H1 (cell line): ENCODE results near the gene CENPA. TPM values are rescaled to one million over a fixed set of nuclear protein-coding genes. Genes with fewer than 3 reads are reported as not detected.

ENCODE experiments used
- CTCF ChIA-PET: fragments of 300-600 bp; sonication (Branson Sonifier 250); formaldehyde crosslinking; loops from one replicate; lab custom pipeline; 2021; ENCODE audit not compliant: partially characterized antibody; lab: Charles Lee
- POLR2A ChIA-PET: fragments of 300-600 bp; sonication (Branson Sonifier 250); formaldehyde crosslinking; loops from one replicate; lab custom pipeline; 2021; ENCODE audit warnings: inconsistent platforms; ENCODE audit not compliant: partially characterized antibody; lab: Charles Lee
- DNase-seq, 2 experiments: peaks; one replicate each; pipeline versions ENCODE4 v3.0.0 to v3.0.0-alpha.2; 2010 to 2022; ENCODE audit warnings: low spot score in 2 of 2, low read depth in 1 of 2, mixed read lengths in 1 of 2
- FAIRE-seq: peaks from 2 replicates; lab custom pipeline; 2011; peaks lifted over from hg19 to GRCh38; lab: Jason Lieb, UNC
- H2AFZ ChIP-seq: 2 replicates; pipeline ENCODE4 v1.8.1; 2012; ENCODE audit warnings: low read length, inconsistent platforms
- H2AK5ac ChIP-seq: 2 replicates; pipeline ENCODE4 v1.6.1; 2013; ENCODE audit warnings: low read depth, low read length
- H2BK120ac ChIP-seq: replicated peaks from 2 replicates; pipeline ENCODE3; 2013; ENCODE audit warnings: low read depth, low read length, inconsistent platforms
- H2BK12ac ChIP-seq: 2 replicates; pipeline ENCODE4 v1.6.1; 2013; ENCODE audit warnings: low read depth, low read length
- H2BK15ac ChIP-seq: 2 replicates; pipeline ENCODE4 v1.6.1; 2013; ENCODE audit warnings: low read length
- H2BK20ac ChIP-seq: 2 replicates; pipeline ENCODE4 v1.6.1; 2013; ENCODE audit warnings: low read length
- H2BK5ac ChIP-seq: 2 replicates; pipeline ENCODE4 v1.6.1; 2013; ENCODE audit warnings: low read depth, low read length
- H3K14ac ChIP-seq: 2 replicates; pipeline ENCODE4 v1.6.1; 2013; ENCODE audit warnings: inconsistent platforms; ENCODE audit not compliant: insufficient read length
- H3K18ac ChIP-seq: 2 replicates; pipeline ENCODE4 v1.6.1; 2013; ENCODE audit warnings: low read length; ENCODE audit errors: extremely low read depth
- H3K23ac ChIP-seq: 2 replicates; pipeline ENCODE4 v1.6.1; 2013; ENCODE audit warnings: inconsistent platforms; ENCODE audit not compliant: insufficient read length
- H3K23me2 ChIP-seq: 2 replicates; pipeline ENCODE4 v1.6.1; 2013; ENCODE audit warnings: low read depth, low read length
- H3K27ac ChIP-seq: 2 replicates; pipeline ENCODE4 v1.6.1; 2011; ENCODE audit warnings: low read depth, low read length, inconsistent platforms
- H3K27me3 ChIP-seq, 4 experiments: replicated peaks in 1 of 4; 1 replicate in 1 of 4; 2 replicates in 3 of 4; pipeline versions ENCODE4 v1.6.1 to v1.8.1; 2011 to 2013; ENCODE audit warnings: low read length in 3 of 4, mild to moderate bottlenecking in 3 of 4, inconsistent platforms in 2 of 4, mixed read lengths in 2 of 4, moderate library complexity in 1 of 4; ENCODE audit not compliant: control insufficient read depth in 3 of 4, insufficient read depth in 3 of 4; ENCODE audit errors: extremely low read depth in 1 of 4
- H3K36me3 ChIP-seq, 4 experiments: 2 replicates each; pipeline versions ENCODE4 v1.6.1 to v1.8.1; 2011 to 2013; ENCODE audit warnings: mild to moderate bottlenecking in 4 of 4, low read length in 3 of 4, moderate library complexity in 2 of 4, control low read depth in 1 of 4, inconsistent platforms in 1 of 4; ENCODE audit not compliant: insufficient read depth in 4 of 4, control insufficient read depth in 2 of 4
- H3K4ac ChIP-seq: replicated peaks from 2 replicates; pipeline ENCODE3; 2013; ENCODE audit warnings: low read length, low read depth, mixed read lengths, inconsistent platforms; ENCODE audit not compliant: insufficient read length
- H3K4me1 ChIP-seq, 4 experiments: replicated peaks in 1 of 4; 1 replicate in 1 of 4; 2 replicates in 3 of 4; pipeline versions ENCODE4 v1.6.1 to v1.8.1; 2011 to 2013; ENCODE audit warnings: low read length in 3 of 4, inconsistent platforms in 2 of 4, mixed read lengths in 1 of 4; ENCODE audit not compliant: insufficient read depth in 4 of 4, control insufficient read depth in 3 of 4
- H3K4me2 ChIP-seq, 2 experiments: 2 replicates each; pipeline versions ENCODE4 v1.6.1 to v1.8.1; 2011 to 2013; ENCODE audit warnings: low read depth in 2 of 2, low read length in 2 of 2, control low read depth in 1 of 2, inconsistent platforms in 1 of 2, mild to moderate bottlenecking in 1 of 2; ENCODE audit not compliant: insufficient read depth in 1 of 2
- H3K4me3 ChIP-seq, 4 experiments: fragments of 200-600, 300-600 bp in 1 of 4; sonication (generic), shearing (Covaris generic), sonication (Bioruptor Twin) in 1 of 4; 2 replicates each; pipeline versions ENCODE4 v1.5.1 to v1.8.1; 2011 to 2016; ENCODE audit warnings: low read length in 4 of 4, low read depth in 3 of 4, control low read depth in 2 of 4, inconsistent platforms in 2 of 4, mild to moderate bottlenecking in 2 of 4, mixed read lengths in 1 of 4, moderate library complexity in 1 of 4; ENCODE audit not compliant: insufficient read depth in 2 of 4; ENCODE audit errors: extremely low read depth in 1 of 4
- H3K56ac ChIP-seq: replicated peaks from 2 replicates; pipeline ENCODE3; 2013; ENCODE audit warnings: low read depth, mild to moderate bottlenecking, mixed read lengths, low read length, inconsistent platforms; ENCODE audit not compliant: insufficient read length
- H3K79me1 ChIP-seq: 2 replicates; pipeline ENCODE4 v1.6.1; 2013; ENCODE audit warnings: low read depth, low read length, control low read depth
- H3K79me2 ChIP-seq, 2 experiments: 2 replicates each; pipeline versions ENCODE4 v1.6.1 to v1.8.1; 2012 to 2013; ENCODE audit warnings: low read length in 2 of 2, mild to moderate bottlenecking in 2 of 2, inconsistent platforms in 1 of 2; ENCODE audit not compliant: insufficient read depth in 2 of 2, control insufficient read depth in 1 of 2
- H3K9ac ChIP-seq, 4 experiments: replicated peaks in 1 of 4; 1 replicate in 1 of 4; 2 replicates in 3 of 4; pipeline versions ENCODE4 v1.6.1 to v1.8.1; 2011 to 2013; ENCODE audit warnings: low read depth in 3 of 4, low read length in 3 of 4, control low read depth in 2 of 4, mild to moderate bottlenecking in 2 of 4, moderate library complexity in 2 of 4, inconsistent platforms in 1 of 4; ENCODE audit errors: extremely low read depth in 1 of 4
- H3K9me3 ChIP-seq, 2 experiments: 2 replicates each; pipeline versions ENCODE4 v1.6.1 to v1.8.1; 2012 to 2013; ENCODE audit warnings: mild to moderate bottlenecking in 2 of 2, moderate library complexity in 2 of 2, control low read depth in 1 of 2, inconsistent platforms in 1 of 2, low read depth in 1 of 2, low read length in 1 of 2, mixed read lengths in 1 of 2; ENCODE audit not compliant: insufficient read depth in 2 of 2
- H4K20me1 ChIP-seq, 2 experiments: replicated peaks in 1 of 2; 2 replicates each; pipeline versions ENCODE3 to v1.8.1; 2011 to 2013; ENCODE audit warnings: inconsistent platforms in 2 of 2, low read length in 2 of 2, mild to moderate bottlenecking in 1 of 2; ENCODE audit not compliant: insufficient read depth in 2 of 2, control insufficient read depth in 1 of 2
- H4K5ac ChIP-seq: 2 replicates; pipeline ENCODE4 v1.6.1; 2013; ENCODE audit warnings: low read length, low read depth, mixed read lengths, inconsistent platforms; ENCODE audit not compliant: insufficient read length
- H4K8ac ChIP-seq: 2 replicates; pipeline ENCODE4 v1.8.0; 2013; ENCODE audit warnings: mild to moderate bottlenecking, moderate library complexity, low read length, inconsistent platforms; ENCODE audit not compliant: insufficient read depth; ENCODE audit errors: extremely low read depth
- H4K91ac ChIP-seq: replicated peaks from 2 replicates; pipeline ENCODE3; 2013; ENCODE audit warnings: low read length, mixed read lengths, inconsistent platforms; ENCODE audit not compliant: insufficient read length
- BCL11A ChIP-seq, 2 experiments: IDR thresholded peaks; one replicate each; pipeline ENCODE4 v1.6.1; 2011; ENCODE audit warnings: low read depth in 2 of 2, low read length in 2 of 2, mild to moderate bottlenecking in 2 of 2
- WGBS, 2 experiments: shearing (Covaris generic) in 1 of 2; methylation state at CpG; one replicate each; pipeline versions ENCODE4 v1.1.6 to v1.1.7; 2013 to 2015; ENCODE audit warnings: low lambda C conversion rate in 2 of 2, mixed read lengths in 2 of 2, inconsistent platforms in 1 of 2, low coverage in 1 of 2, missing lambda C conversion rate in 1 of 2; ENCODE audit not compliant: insufficient replicate concordance in 2 of 2, insufficient coverage in 1 of 2, insufficient read length in 1 of 2; ENCODE audit errors: extremely low coverage in 1 of 2, missing lambda C conversion rate in 1 of 2; 5-methylcytosine and 5-hydroxymethylcytosine counted together
- polyA plus RNA-seq, 7 experiments: library from polyadenylated mRNA; depleted of rRNA in 3 of 7; stranded (reverse) in 5 of 7; unstranded in 2 of 7; fragments of >200 nt in 5 of 7; fragments of 200-250 nt in 2 of 7; gene quantifications; 1 replicate in 5 of 7; 2 replicates in 1 of 7; 4 replicates in 1 of 7; pipeline versions ENCODE4 v1.2.1 to v1.2.3, GENCODE V29; 2011 to 2013; ENCODE audit warnings: missing spikeins in 2 of 7, mixed read lengths in 2 of 7
- total RNA-seq: library from RNA; stranded (reverse); fragmentation: NEBNext Ultra II Directional; extraction: Animal tissue kit (Norgen Biotek cat#: 25700); gene quantifications from 2 replicates; pipeline ENCODE4 v1.2.1, GENCODE V29; 2021

The CENPA gene
- total and polyA plus RNA-seq, 2 of the 8 experiments (the other 6 are each of a cell fraction or from before 2014, with no cell fraction given), result 19.4 to 30.9 TPM

- Histone ChIP-seq H2BK20ac (no peak overlapping the region), H3K23ac (no peak overlapping the region), H4K91ac (no peak overlapping the region), H3K4ac (no peak overlapping the region), H3K36me3 (no peaks in the 10 kb centered on the region), H3K79me2 (no peaks in the 10 kb centered on the region), H4K20me1 (no peaks in the 10 kb centered on the region), H2BK120ac (no peak overlapping the region), H3K9me3 (no peaks in the 10 kb centered on the region; a peak in 1 of 4 replicates), H3K14ac (no peak overlapping the region), H4K5ac (no peak overlapping the region), H3K27ac (no peak overlapping the region), H2BK12ac (no peak overlapping the region), H3K4me2 (no peak overlapping the region), H3K4me1 (peaks cover 0 to 2% (median 0%) of the 10 kb centered on the region in 4 experiments; a peak in 2 of 7 replicates), H2BK15ac (no peak overlapping the region), H3K18ac (no peak overlapping the region; the same call in 1 of the 2 replicates), H3K4me3 (no peak overlapping the region), H4K8ac (no peak overlapping the region), H2AK5ac (no peak overlapping the region), H3K56ac (no peak overlapping the region), H3K9ac (no peak overlapping the region), H2AFZ (no peak overlapping the region), H3K27me3 (peaks cover 0 to 3% (median 0%) of the 10 kb centered on the region in 4 experiments; a peak in 1 of 7 replicates), H2BK5ac (no peak overlapping the region), H3K23me2 (no peaks in the 10 kb centered on the region), H3K79me1 (no peaks in the 10 kb centered on the region)
- 78% methylated on average over 3 of the region's 3 CpGs; no CpG with 5 or more reads in 1 of the 2 experiments for WGBS, 2 experiments
- DNase-seq, result peak in 1 of 2 experiments; percentile 56
- FAIRE-seq, result peak; percentile 19
- ChIA-PET CTCF (interaction anchor here (1.6 to 2.0 kb wide), 2 partner anchors 40 to 126 kb away, joined by 4 to 6 read pairs; no protein-coding TSS in a partner anchor), POLR2A (no interaction called here)
- no peak for TF ChIP-seq BCL11A (IDR thresholded peaks at IDR 0.05; ENCODE audit: low read depth in 2 of 2, low read length in 2 of 2)
Observed at GRCh38 chr2:26816893-26817292, 31.0 kb downstream of the CENPA start.
